ENCODE results near the gene RNFT2.
"Not testable (repeated sequence)": the region's sequence is repeated elsewhere in the genome, so short reads cannot be mapped to it uniquely, and the experiment has no call there.

RNFT2 gene

DNA sequence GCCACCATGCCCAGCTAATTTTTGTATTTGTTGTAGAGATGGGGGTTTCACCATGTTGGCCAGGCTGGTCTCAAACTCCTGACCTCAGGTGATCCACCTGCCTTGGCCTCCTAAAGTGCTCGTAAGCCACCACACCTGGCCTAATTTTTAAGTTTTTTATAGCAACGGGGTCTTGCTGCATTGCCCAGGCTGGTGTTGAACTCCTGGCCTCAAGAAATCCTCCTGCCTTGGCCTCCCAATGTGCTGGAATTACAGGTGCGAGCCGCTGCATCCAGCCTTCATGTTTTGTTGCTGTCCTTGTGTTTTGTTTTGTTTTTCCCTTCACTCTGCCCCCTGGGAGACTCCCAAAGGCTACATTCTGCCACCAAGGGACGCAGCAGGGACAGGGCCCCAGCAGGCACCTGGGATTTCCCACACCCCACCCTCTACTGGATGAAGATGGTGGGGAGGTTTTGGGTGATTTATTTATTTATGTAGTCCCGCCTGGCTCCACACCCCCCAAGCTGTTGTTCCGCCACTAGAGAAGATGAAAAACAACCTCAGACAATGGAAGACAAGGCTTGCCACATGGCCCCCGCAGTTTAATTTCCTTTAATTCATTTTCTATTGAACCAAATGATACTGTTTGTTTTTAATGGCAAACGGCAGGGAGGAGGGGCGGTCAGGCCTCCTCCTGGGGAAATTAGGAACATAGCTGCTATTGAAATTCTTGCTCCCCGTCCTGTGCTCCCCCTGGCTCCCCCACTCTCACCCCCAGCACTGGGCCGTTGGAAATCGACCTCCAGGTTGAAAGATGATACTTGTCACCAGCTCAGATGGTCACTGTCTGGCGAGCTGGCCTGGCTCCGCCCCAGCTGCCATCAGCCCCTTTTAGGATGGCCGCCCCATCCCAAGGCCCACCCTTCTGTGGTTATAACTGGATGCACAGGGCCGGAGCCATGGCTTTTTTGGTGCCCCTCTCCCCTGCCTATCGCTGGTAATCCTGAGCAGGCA, 70.3 kb downstream of the RNFT2 start:
- Histone ChIP-seq H3K27me3 (ENCODE audit: insufficient read depth, low read length) (peaks cover 3% of the 10 kb centered on the region), H3K36me3 (ENCODE audit: insufficient read depth, low read length) (no peaks in the 10 kb centered on the region), H3K4me1 (ENCODE audit: control insufficient read depth, insufficient read depth, low read length, unreplicated experiment) (no peaks in the 10 kb centered on the region), H3K79me2 (ENCODE audit: control insufficient read depth, insufficient read depth, low read length, unreplicated experiment) (no peaks in the 10 kb centered on the region), H3K4me3 (ENCODE audit: low read depth, low read length) (no peak overlapping the region), H3K27ac (ENCODE audit: low read depth, low read length) (no peak overlapping the region), H2AFZ (ENCODE audit: low read length, unreplicated experiment) (no peak overlapping the region)

DNA sequence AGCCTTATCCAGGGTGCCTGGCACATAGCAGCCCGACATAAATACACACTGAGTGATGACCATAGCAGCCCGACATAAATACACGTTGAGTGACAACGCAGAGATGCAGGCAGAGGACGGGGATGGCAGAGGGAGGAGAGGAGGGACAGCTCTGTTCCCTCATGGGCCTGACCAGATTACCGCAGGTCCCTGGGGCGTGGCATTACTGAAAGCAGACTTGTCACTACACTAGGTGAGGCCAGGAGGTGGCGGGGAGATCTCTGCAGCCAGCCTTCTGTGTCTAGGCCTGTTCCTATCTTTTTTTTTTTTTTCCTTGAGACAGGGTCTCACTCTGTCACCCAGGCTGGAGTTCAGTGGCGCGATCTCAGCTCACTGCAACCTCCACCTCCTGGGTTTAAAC, 74.1 kb downstream of the RNFT2 start:
- no peaks in the 10 kb centered on the region for H3K4me1 ChIP-seq (ENCODE audit: control insufficient read depth, insufficient read depth, low read length, unreplicated experiment)
- no peaks in the 10 kb centered on the region; the same call in 1 of the 2 replicates for H3K27me3 ChIP-seq (ENCODE audit: insufficient read depth, low read length)
- H3K4me3 ChIP-seq (ENCODE audit: low read depth, low read length), result no peak overlapping the region
- H2AFZ ChIP-seq (ENCODE audit: low read length, unreplicated experiment), result no peak overlapping the region
- H3K27ac ChIP-seq (ENCODE audit: low read depth, low read length), result no peak overlapping the region
- no peaks in the 10 kb centered on the region for H3K36me3 ChIP-seq (ENCODE audit: insufficient read depth, low read length)
- H3K79me2 ChIP-seq (ENCODE audit: control insufficient read depth, insufficient read depth, low read length, unreplicated experiment), result no peaks in the 10 kb centered on the region

DNA sequence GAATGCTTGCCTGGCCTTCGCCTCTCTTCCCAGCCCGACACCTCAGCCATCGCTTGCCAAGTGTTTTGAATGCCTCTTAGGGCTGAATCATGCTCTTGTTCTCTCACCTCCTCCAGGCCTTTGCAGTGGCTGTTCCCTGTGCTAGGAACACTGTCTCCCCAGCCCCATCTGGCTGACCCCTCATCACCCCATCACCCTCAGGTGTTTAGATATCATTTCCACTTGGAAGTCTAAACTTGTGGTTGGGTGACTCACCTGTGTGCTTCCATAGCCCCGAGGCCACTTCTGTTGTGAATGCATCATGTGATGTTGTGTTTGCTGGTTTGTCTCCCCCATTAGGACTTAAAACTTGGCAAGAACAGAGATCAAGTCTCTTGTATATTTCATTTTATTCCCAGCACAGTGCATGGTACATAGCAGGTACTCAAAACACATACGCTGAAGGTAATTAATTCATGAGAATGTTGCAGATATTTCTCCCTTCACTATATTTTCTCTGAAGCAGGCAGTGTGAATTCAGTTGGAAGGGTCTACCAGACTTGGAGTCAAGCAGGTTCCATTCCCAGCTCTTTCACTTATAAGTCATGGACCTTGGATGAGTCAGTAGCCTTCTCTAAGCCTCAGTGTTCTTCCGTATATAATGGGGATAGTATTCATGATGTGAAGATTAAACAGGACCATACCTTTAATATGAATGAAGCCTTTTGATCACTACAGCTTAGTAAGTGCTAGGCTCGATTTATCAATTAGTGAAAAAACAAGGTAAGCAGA, 75.3 kb downstream of the RNFT2 start:
- Histone ChIP-seq H3K4me1 (ENCODE audit: control insufficient read depth, insufficient read depth, low read length, unreplicated experiment) (peaks cover 10% of the 10 kb centered on the region), H3K27ac (ENCODE audit: low read depth, low read length) (no peak overlapping the region)

DNA sequence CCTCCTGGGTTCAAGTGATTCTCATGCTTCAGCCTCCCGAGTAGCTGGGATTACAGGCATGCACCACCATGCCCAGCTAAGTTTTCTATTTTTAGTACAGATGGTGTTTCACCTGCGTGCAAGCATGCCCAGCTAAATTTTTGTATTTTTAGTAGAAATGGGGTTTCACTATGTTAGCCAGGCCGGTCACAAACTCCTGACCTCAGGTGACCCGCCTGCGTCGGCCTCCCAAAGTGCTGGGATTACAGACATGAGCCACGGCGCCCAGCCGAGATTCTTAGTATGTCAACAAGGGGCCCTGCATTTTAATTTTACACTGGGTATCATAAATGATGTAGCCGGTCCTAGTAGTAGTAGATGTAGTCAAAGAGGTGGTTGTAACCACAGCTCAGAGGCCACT, 76.7 kb downstream of the RNFT2 start:
- H3K36me3 ChIP-seq (ENCODE audit: insufficient read depth, low read length); H3K27ac ChIP-seq (ENCODE audit: low read depth, low read length); H3K79me2 ChIP-seq (ENCODE audit: control insufficient read depth, insufficient read depth, low read length, unreplicated experiment); H2AFZ ChIP-seq (ENCODE audit: low read length, unreplicated experiment); H3K4me3 ChIP-seq (ENCODE audit: low read depth, low read length); H3K27me3 ChIP-seq (ENCODE audit: insufficient read depth, low read length): not testable (repeated sequence)
- peaks cover 12% of the 10 kb centered on the region for H3K4me1 ChIP-seq (ENCODE audit: control insufficient read depth, insufficient read depth, low read length, unreplicated experiment)

More for the DNA sequence above, 75.3 kb downstream of the RNFT2 start:
- Histone ChIP-seq H3K36me3 (ENCODE audit: insufficient read depth, low read length) (no peaks in the 10 kb centered on the region), H3K4me3 (ENCODE audit: low read depth, low read length) (no peak overlapping the region), H3K79me2 (ENCODE audit: control insufficient read depth, insufficient read depth, low read length, unreplicated experiment) (no peaks in the 10 kb centered on the region), H2AFZ (ENCODE audit: low read length, unreplicated experiment) (no peak overlapping the region), H3K27me3 (ENCODE audit: insufficient read depth, low read length) (no peaks in the 10 kb centered on the region; the same call in 1 of the 2 replicates)

DNA sequence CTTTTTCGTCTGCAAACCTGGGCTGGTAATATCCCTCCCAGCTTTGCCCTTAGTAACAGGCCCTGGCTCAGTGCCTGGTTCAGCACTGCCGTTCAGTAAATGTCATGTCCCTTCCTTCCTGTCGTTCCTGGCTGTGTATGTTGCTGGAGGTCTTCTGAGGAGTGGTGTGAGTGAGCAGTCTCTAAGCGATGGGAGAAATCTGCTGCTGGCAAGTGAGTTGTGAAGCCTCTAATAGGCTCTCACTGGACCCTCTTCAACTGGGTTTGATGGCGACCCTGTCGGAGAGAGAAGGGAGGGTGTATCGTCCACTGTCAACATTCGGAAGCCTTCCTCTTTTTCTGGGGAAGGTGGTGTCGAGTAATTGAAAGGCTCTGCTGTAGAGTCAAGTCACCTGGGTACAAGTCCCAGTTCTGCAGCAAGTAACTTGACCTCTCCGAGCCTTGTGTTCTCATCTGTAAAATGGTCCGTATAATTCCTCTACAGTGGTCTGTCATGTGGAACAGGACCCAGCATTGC, 80.3 kb downstream of the RNFT2 start:
- no peak overlapping the region; the same call in 1 of the 2 replicates for H3K27ac ChIP-seq (ENCODE audit: low read depth, low read length)
- no peaks in the 10 kb centered on the region for H3K36me3 ChIP-seq (ENCODE audit: insufficient read depth, low read length)
- H3K4me1 ChIP-seq (ENCODE audit: control insufficient read depth, insufficient read depth, low read length, unreplicated experiment), result peaks cover 12% of the 10 kb centered on the region
- H3K79me2 ChIP-seq (ENCODE audit: control insufficient read depth, insufficient read depth, low read length, unreplicated experiment), result no peaks in the 10 kb centered on the region
- H2AFZ ChIP-seq (ENCODE audit: low read length, unreplicated experiment), result peak overlapping the region; percentile 85
- peaks cover 6% of the 10 kb centered on the region; the same call in 1 of the 2 replicates for H3K27me3 ChIP-seq (ENCODE audit: insufficient read depth, low read length)
- peak overlapping the region; percentile 84 for H3K4me3 ChIP-seq (ENCODE audit: low read depth, low read length)

DNA sequence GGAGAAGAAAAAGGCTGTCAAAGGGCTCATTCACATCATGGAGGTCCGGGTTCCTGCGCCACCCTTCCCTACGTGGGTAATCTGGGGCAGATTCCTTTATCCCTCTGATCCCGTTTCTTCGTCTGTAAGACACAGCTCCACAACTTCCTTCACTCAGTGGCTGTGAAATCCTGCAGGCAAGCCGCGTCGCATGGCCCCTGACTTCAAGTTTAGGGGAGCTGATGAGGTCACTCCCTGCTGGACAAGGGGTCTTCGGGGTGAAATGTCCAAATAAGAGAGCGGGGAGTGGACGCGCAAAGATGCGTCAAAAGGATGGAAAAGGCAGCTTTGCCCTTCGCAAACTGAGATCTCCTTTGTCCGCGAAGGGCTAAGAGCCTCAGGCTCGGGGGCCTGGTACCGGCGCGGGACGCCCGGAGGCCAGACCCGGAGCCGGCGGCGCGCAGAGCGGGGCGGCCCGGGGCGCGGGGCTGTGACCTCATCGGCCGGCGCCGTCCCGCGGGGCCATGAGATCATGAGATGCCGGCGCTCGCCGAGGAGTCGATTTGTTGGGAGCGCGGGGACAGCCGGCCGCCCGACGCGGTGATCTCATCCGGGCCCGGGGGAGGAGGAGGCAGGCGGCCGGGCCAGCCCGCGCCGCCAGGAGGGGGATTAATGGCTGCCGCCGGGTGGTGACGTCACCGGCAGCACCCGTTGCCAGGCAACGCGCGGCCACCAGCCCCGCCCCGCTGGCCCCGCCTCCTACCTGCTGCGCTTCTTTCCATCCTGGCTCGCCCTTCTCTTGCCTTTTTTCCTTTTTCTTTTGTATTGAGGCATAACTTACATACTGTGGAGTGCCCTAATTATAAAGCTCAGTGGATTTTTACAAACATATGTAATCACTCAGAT, 81.1 kb downstream of the RNFT2 start:
- Histone ChIP-seq H3K4me3 (ENCODE audit: low read depth, low read length) (peak overlapping the region; percentile 84), H3K4me1 (ENCODE audit: control insufficient read depth, insufficient read depth, low read length, unreplicated experiment) (peaks cover 12% of the 10 kb centered on the region), H3K27ac (ENCODE audit: low read depth, low read length) (peak overlapping the region; percentile 75)

DNA sequence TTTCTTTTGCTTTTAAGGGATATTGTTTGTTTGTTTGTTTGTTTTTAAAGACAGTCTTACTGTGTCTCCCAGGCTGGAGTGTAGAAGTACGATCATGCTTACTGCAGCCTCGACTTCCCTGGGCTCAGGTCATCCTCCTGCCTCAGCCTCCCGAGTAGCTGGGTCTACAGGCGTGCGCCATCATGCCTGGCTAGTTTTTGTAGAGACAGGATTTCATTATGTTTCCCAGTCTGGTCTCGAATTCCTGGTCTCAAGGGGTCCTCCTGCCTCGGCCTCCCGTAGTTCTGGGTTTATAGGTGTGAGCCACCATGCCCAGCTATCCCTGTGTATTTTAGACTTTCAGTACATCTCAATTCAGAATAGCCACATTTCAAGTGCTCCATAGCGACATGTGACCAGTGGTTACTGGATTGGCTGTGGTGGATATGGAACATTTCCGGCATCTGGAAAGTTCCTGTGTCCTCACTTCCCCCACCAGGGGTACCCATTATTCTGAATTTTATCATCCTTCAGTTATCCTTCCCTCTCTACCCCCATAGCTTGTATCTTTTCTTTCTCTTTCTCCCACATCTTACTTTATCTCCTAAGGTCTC, 82.0 kb downstream of the RNFT2 start:
- Histone ChIP-seq H2AFZ (ENCODE audit: low read length, unreplicated experiment) (no peak overlapping the region), H3K27me3 (ENCODE audit: insufficient read depth, low read length) (peaks cover 6% of the 10 kb centered on the region; the same call in 1 of the 2 replicates), H3K36me3 (ENCODE audit: insufficient read depth, low read length) (no peaks in the 10 kb centered on the region), H3K79me2 (ENCODE audit: control insufficient read depth, insufficient read depth, low read length, unreplicated experiment) (no peaks in the 10 kb centered on the region), H3K4me1 (ENCODE audit: control insufficient read depth, insufficient read depth, low read length, unreplicated experiment) (peaks cover 12% of the 10 kb centered on the region), H3K4me3 (ENCODE audit: low read depth, low read length) (no peak overlapping the region), H3K27ac (ENCODE audit: low read depth, low read length) (no peak overlapping the region)

More for the DNA sequence above, 81.1 kb downstream of the RNFT2 start:
- H3K36me3 ChIP-seq (ENCODE audit: insufficient read depth, low read length), result no peaks in the 10 kb centered on the region
- peaks cover 6% of the 10 kb centered on the region; the same call in 1 of the 2 replicates for H3K27me3 ChIP-seq (ENCODE audit: insufficient read depth, low read length)
- peak overlapping the region; percentile 85 for H2AFZ ChIP-seq (ENCODE audit: low read length, unreplicated experiment)
- H3K79me2 ChIP-seq (ENCODE audit: control insufficient read depth, insufficient read depth, low read length, unreplicated experiment), result no peaks in the 10 kb centered on the region

DNA sequence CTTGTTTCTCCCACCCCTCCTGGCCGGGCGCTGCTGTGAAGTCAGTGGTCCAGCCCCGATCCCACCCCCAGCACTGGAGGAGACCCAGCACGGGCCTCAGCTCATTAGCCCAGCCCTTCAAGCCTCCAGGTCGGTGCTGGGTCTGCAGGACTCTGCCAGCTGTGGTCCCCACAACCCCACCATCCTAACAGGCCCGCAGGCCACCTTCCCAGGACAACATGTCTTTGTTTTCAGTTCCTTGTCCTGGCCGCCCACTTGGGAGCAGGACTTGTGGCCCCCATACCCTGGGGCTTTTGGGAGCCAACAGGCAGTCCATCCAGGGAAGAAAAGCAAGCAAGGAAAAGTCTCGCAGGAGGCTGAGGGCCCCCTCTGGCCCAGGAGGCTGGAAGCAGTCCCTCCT, 83.2 kb downstream of the RNFT2 start:
- Histone ChIP-seq H3K79me2 (ENCODE audit: control insufficient read depth, insufficient read depth, low read length, unreplicated experiment) (no peaks in the 10 kb centered on the region), H3K36me3 (ENCODE audit: insufficient read depth, low read length) (no peaks in the 10 kb centered on the region), H3K4me1 (ENCODE audit: control insufficient read depth, insufficient read depth, low read length, unreplicated experiment) (peaks cover 12% of the 10 kb centered on the region), H2AFZ (ENCODE audit: low read length, unreplicated experiment) (no peak overlapping the region), H3K4me3 (ENCODE audit: low read depth, low read length) (no peak overlapping the region), H3K27me3 (ENCODE audit: insufficient read depth, low read length) (peaks cover 6% of the 10 kb centered on the region; the same call in 1 of the 2 replicates), H3K27ac (ENCODE audit: low read depth, low read length) (no peak overlapping the region)

DNA sequence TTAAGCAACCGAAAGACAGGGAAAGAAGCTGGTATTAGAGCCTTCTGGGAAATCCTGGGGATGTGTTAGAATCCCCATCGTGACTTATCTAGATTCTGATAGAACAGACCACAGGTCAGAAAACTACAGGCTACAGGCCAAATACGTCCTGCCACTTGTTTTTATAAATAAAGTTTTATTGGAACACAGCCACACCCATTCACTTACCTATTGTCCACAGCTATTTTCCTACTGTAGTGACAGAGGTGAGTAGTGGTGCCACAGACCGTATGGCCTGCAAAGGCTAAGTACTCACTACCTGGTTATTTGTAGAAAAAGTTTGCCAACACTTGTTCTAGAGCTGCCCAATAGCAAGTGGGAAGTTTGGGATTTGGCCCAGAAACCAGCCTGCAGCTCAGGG, 89.3 kb downstream of the RNFT2 start:
- Histone ChIP-seq H3K36me3 (ENCODE audit: insufficient read depth, low read length) (no peaks in the 10 kb centered on the region), H3K79me2 (ENCODE audit: control insufficient read depth, insufficient read depth, low read length, unreplicated experiment) (no peaks in the 10 kb centered on the region), H3K4me1 (ENCODE audit: control insufficient read depth, insufficient read depth, low read length, unreplicated experiment) (no peaks in the 10 kb centered on the region), H2AFZ (ENCODE audit: low read length, unreplicated experiment) (no peak overlapping the region), H3K4me3 (ENCODE audit: low read depth, low read length) (no peak overlapping the region), H3K27me3 (ENCODE audit: insufficient read depth, low read length) (peaks cover 9% of the 10 kb centered on the region), H3K27ac (ENCODE audit: low read depth, low read length) (no peak overlapping the region)
